Epithelial cell of esophagus (primary cell): ENCODE data around the gene GPRIN3.
"Not testable (repeated sequence)": the region's sequence is repeated elsewhere in the genome, so short reads cannot be mapped to it uniquely, and the experiment has no call there.

Source experiments
- DNase-seq: peaks from one replicate; pipeline ENCODE4 v3.0.0; 2010; ENCODE audit warnings: low read depth
- H3K4me3 ChIP-seq: 2 replicates; pipeline ENCODE4 v1.5.1; 2011; ENCODE audit warnings: mild to moderate bottlenecking, low read length, control low read depth
- CTCF ChIP-seq: IDR thresholded peaks from 2 replicates; pipeline ENCODE4 v1.5.1; 2011; ENCODE audit warnings: low read depth, mild to moderate bottlenecking, low read length, control low read depth, inconsistent platforms; ENCODE audit not compliant: insufficient read depth; ENCODE audit errors: missing control alignments

GPRIN3 gene

GRCh38 chr4:89203902-89204301 is 103.7 kb downstream of the GPRIN3 start:
- DNase-seq = no peak
- no peak overlapping the region for H3K4me3 ChIP-seq
- TF ChIP-seq CTCF = no peak

GRCh38 chr4:89199394-89199793 is 108.2 kb downstream of the GPRIN3 start:
- DNase-seq, H3K4me3 ChIP-seq: not testable (repeated sequence)

- no peak overlapping the region for H3K4me3 ChIP-seq
- no peak for TF ChIP-seq CTCF
- DNase-seq = no peak
These were observed 109.7 kb downstream of the GPRIN3 start for GRCh38 chr4:89197920-89198319.

GRCh38 chr4:89196745-89197144 is 110.9 kb downstream of the GPRIN3 start:
- DNase-seq = no peak
- no peak overlapping the region for H3K4me3 ChIP-seq
- no peak for TF ChIP-seq CTCF

- no peak overlapping the region for H3K4me3 ChIP-seq
- no peak for DNase-seq
- no peak for TF ChIP-seq CTCF
These were observed 111.4 kb downstream of the GPRIN3 start for GRCh38 chr4:89196056-89196674.

- no peak overlapping the region for H3K4me3 ChIP-seq
- no peak for TF ChIP-seq CTCF
- no peak for DNase-seq
These were observed 113.8 kb downstream of the GPRIN3 start for GRCh38 chr4:89193843-89194242.
